ENCODE results near the gene C16orf87. TPM values are rescaled to one million over a fixed set of nuclear protein-coding genes. Genes with fewer than 3 reads are reported as not detected.
A peak's percentile ranks its signal among the peaks of the same experiment; 100 is the strongest.

Gene C16orf87
- total and polyA plus RNA-seq, 9 of the 15 experiments (the other 6 are each of a cell fraction or from before 2014, with no cell fraction given), result 7.8 to 16.7 (median 10.5) TPM

GRCh38 chr16:46830902-46831647 is at the start of gene C16orf87 (continued):
- TF ChIP-seq ASH1L (IDR thresholded peaks at IDR 0.05; ENCODE audit: borderline replicate concordance, low read depth, partially characterized antibody), result no peak
- no peak for TF ChIP-seq MCM2 (IDR thresholded peaks at IDR 0.05; ENCODE audit: low read depth)
- peak; percentile 27 for TF ChIP-seq FUS (optimal IDR thresholded peaks at IDR 0.05; ENCODE audit: low read depth, low read length)
- no peak for TF ChIP-seq MECOM (CRISPR knock-in tag; IDR thresholded peaks at IDR 0.05)
- TF ChIP-seq SIX5 (IDR thresholded peaks at IDR 0.05; ENCODE audit: borderline replicate concordance in 1 of 2, insufficient read depth in 1 of 2, low read depth in 1 of 2, low read length in 2 of 2), result no peak
- TF ChIP-seq KLF6 (CRISPR knock-in tag; IDR thresholded peaks at IDR 0.05; ENCODE audit: borderline replicate concordance), result no peak
- peak; percentile 97 for TF ChIP-seq TARDBP (IDR thresholded peaks at IDR 0.05)
- TF ChIP-seq SMC3 (conservative IDR thresholded peaks at IDR 0.05; ENCODE audit: insufficient read depth, low read depth, low read length), result no peak
- 0 out of 2 replicates have a peak, but pooled peaks have one; percentile 37 for TF ChIP-seq CREB1 (IDR thresholded peaks at IDR 0.05)
- peak; percentile 44; the same call in 1 of the 2 replicates for TF ChIP-seq CREB1 (CRISPR knock-in tag; IDR thresholded peaks at IDR 0.05)
- TF ChIP-seq, protein P1, sequence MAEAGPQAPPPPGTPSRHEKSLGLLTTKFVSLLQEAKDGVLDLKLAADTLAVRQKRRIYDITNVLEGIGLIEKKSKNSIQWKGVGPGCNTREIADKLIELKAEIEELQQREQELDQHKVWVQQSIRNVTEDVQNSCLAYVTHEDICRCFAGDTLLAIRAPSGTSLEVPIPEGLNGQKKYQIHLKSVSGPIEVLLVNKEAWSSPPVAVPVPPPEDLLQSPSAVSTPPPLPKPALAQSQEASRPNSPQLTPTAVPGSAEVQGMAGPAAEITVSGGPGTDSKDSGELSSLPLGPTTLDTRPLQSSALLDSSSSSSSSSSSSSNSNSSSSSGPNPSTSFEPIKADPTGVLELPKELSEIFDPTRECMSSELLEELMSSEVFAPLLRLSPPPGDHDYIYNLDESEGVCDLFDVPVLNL (CRISPR knock-in tag; IDR thresholded peaks at IDR 0.05; ENCODE audit: low read depth), result no peak
- no peak for TF ChIP-seq CHD4 (IDR thresholded peaks at IDR 0.05; ENCODE audit: insufficient read depth, insufficient replicate concordance, low read depth, low read length, poor library complexity, severe bottlenecking)
- TF ChIP-seq CLOCK (CRISPR knock-in tag; IDR thresholded peaks at IDR 0.05; ENCODE audit: borderline replicate concordance), result no peak
- no peak for TF ChIP-seq PHB2 (IDR thresholded peaks at IDR 0.05; ENCODE audit: low read depth)
- no peak for TF ChIP-seq NFIX (CRISPR knock-in tag; IDR thresholded peaks at IDR 0.05; ENCODE audit: low read depth)
- TF ChIP-seq ZNF3 (CRISPR knock-in tag; IDR thresholded peaks at IDR 0.05), result no peak
- no peak for TF ChIP-seq ELF1 (tag; IDR thresholded peaks at IDR 0.05)
- no peak for TF ChIP-seq SREBF2 (CRISPR knock-in tag; IDR thresholded peaks at IDR 0.05)
- TF ChIP-seq UBTF (IDR thresholded peaks at IDR 0.05; ENCODE audit: borderline replicate concordance in 1 of 2, low read depth in 2 of 2, low read length in 2 of 2), result peak; percentile 58 to 93; a peak in 2 of 4 replicates
- TF ChIP-seq ZNF134 (CRISPR knock-in tag; conservative IDR thresholded peaks at IDR 0.05), result no peak
- TF ChIP-seq MEF2D (tag; conservative IDR thresholded peaks at IDR 0.05; ENCODE audit: low read depth), result no peak
